ENCODE measurements around the gene COLEC12. TPM values are rescaled to one million over a fixed set of nuclear protein-coding genes. Genes with fewer than 3 reads are reported as not detected.

The COLEC12 gene
- total RNA-seq, 4 donors from 2014 or later = 1.4 to 12.2 (median 4.0) TPM

GRCh38 chr18:404061-404636 is 96.4 kb downstream of the COLEC12 start:
- peaks cover 2 to 21% (median 12%) of the 10 kb centered on the region in 3 donors for H3K4me1 ChIP-seq
- H3K27me3 ChIP-seq = no peaks in the 10 kb centered on the region
- peaks cover 0 to 12% (median 0%) of the 10 kb centered on the region in 3 donors for H3K9me3 ChIP-seq
- intact Hi-C loops (cut with DNase I) = no loop called here
- 79 to 81% methylated on average over 8 of the region's 8 CpGs for WGBS, 2 donors
- H3K4me3 ChIP-seq = no peak overlapping the region
- no peak for DNase-seq
- no peak for TF ChIP-seq POLR2A (IDR thresholded peaks at IDR 0.05)
- TF ChIP-seq, protein P1, sequence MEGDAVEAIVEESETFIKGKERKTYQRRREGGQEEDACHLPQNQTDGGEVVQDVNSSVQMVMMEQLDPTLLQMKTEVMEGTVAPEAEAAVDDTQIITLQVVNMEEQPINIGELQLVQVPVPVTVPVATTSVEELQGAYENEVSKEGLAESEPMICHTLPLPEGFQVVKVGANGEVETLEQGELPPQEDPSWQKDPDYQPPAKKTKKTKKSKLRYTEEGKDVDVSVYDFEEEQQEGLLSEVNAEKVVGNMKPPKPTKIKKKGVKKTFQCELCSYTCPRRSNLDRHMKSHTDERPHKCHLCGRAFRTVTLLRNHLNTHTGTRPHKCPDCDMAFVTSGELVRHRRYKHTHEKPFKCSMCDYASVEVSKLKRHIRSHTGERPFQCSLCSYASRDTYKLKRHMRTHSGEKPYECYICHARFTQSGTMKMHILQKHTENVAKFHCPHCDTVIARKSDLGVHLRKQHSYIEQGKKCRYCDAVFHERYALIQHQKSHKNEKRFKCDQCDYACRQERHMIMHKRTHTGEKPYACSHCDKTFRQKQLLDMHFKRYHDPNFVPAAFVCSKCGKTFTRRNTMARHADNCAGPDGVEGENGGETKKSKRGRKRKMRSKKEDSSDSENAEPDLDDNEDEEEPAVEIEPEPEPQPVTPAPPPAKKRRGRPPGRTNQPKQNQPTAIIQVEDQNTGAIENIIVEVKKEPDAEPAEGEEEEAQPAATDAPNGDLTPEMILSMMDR (IDR thresholded peaks at IDR 0.05) = no peak
- H3K36me3 ChIP-seq = no peaks in the 10 kb centered on the region
- H3K27ac ChIP-seq = no peak overlapping the region

DNA sequence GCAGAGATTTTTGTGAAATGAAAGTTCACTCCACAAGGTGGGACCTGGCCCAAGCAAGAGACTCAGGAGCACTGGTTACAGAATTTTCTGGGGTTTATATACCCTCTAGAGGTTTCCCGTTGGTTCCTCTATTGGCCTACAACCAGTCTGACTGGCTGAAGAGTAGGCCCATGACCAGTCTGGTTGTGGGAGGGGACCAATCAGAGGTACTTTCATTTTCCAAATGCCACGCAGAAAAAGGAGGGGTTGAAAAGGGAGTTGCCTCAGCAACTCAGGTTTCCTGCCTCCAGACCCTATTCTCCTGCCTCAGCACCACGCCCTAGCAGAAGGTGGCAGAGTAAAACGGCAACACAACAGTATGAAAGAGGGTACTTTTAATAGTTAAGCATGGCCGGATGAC is 98.4 kb downstream of the COLEC12 start:
- Histone ChIP-seq H3K27ac (no peak overlapping the region), H3K36me3 (no peaks in the 10 kb centered on the region), H3K9me3 (peaks cover 0 to 12% (median 0%) of the 10 kb centered on the region in 3 donors), H3K4me3 (no peak overlapping the region), H3K4me1 (peaks cover 5 to 22% (median 12%) of the 10 kb centered on the region in 3 donors), H3K27me3 (no peaks in the 10 kb centered on the region)
- intact Hi-C loops (cut with DNase I) = no loop called here
- DNase-seq = no peak
- 82 to 90% methylated on average over 2 to 3 of the region's 5 CpGs for WGBS, 2 donors
- TF ChIP-seq, protein P1 (IDR thresholded peaks at IDR 0.05) = no peak
- no peak for TF ChIP-seq POLR2A (IDR thresholded peaks at IDR 0.05)

GRCh38 chr18:400456-400855 is 100.0 kb downstream of the COLEC12 start:
- TF ChIP-seq, protein P1 (IDR thresholded peaks at IDR 0.05) = no peak
- TF ChIP-seq POLR2A (IDR thresholded peaks at IDR 0.05) = no peak
- Histone ChIP-seq H3K27ac (no peak overlapping the region), H3K9me3 (peaks cover 0 to 11% (median 0%) of the 10 kb centered on the region in 3 donors), H3K27me3 (no peaks in the 10 kb centered on the region), H3K4me1 (peaks cover 8 to 35% (median 17%) of the 10 kb centered on the region in 3 donors), H3K4me3 (no peak overlapping the region), H3K36me3 (no peaks in the 10 kb centered on the region)
- WGBS, 2 donors = 81 to 85% methylated on average over 5 of the region's 5 CpGs
- intact Hi-C loops (cut with DNase I) = no loop called here
- no peak for DNase-seq

DNA sequence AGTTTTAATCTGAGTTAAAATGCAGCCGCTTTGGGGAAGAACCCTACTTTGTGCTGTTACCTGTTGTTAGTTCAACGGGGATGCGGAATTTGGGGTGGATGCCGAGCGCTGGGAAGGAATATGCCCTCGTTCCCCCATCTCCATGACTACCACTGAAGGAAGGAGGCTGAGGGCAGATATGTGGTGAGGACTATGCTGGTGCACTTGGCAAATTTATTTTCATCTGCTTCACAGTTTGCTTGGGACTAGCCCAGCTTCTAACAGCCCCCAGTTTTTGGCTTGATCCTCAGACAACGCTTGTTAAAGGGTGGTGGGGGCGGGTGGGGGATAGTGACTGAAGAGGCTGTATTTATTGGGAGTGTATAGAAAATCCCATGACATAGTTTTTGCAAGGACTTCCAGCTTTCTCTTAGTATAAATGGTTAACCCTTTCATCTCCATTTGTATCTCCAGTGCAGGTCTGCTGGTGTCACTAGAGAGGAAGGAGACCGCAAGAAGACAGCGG is 100.8 kb downstream of the COLEC12 start:
- DNase-seq = no peak
- peak overlapping the region in 2 of 4 donors; percentile 29 to 35 for H3K27ac ChIP-seq

More for the DNA sequence above, 100.8 kb downstream of the COLEC12 start:
- TF ChIP-seq POLR2A (IDR thresholded peaks at IDR 0.05) = no peak
- TF ChIP-seq, protein P1 (IDR thresholded peaks at IDR 0.05) = no peak
- 44 to 51% methylated on average over 10 of the region's 10 CpGs for WGBS, 2 donors
- intact Hi-C loops (cut with DNase I) = no loop called here
- H3K4me1 ChIP-seq = peaks cover 14 to 43% (median 17%) of the 10 kb centered on the region in 3 donors
- H3K4me3 ChIP-seq = no peak overlapping the region
- no peaks in the 10 kb centered on the region for H3K27me3 ChIP-seq
- no peaks in the 10 kb centered on the region for H3K36me3 ChIP-seq
- H3K9me3 ChIP-seq = peaks cover 0 to 3% (median 0%) of the 10 kb centered on the region in 3 donors
